ENCODE data around the gene IGDCC3. TPM values are rescaled to one million over a fixed set of nuclear protein-coding genes. Genes with fewer than 3 reads are reported as not detected.
A peak's percentile ranks its signal among the peaks of the same experiment; 100 is the strongest.

IGDCC3 gene
- total RNA-seq, 1 donor from 2014 or later = 342 TPM

GRCh38 chr15:65304381-65305149 is 73.2 kb downstream of the IGDCC3 start, which contains the start of gene RNU5B-1:
TSS of gene RNU5B-1 (plus strand) at chr15:65304677.
- peak within 1 kb of the TSS; percentile 98 for H3K27ac Mint-ChIP-seq (ENCODE audit: unreplicated experiment)
- TF ChIP-seq, protein P1, sequence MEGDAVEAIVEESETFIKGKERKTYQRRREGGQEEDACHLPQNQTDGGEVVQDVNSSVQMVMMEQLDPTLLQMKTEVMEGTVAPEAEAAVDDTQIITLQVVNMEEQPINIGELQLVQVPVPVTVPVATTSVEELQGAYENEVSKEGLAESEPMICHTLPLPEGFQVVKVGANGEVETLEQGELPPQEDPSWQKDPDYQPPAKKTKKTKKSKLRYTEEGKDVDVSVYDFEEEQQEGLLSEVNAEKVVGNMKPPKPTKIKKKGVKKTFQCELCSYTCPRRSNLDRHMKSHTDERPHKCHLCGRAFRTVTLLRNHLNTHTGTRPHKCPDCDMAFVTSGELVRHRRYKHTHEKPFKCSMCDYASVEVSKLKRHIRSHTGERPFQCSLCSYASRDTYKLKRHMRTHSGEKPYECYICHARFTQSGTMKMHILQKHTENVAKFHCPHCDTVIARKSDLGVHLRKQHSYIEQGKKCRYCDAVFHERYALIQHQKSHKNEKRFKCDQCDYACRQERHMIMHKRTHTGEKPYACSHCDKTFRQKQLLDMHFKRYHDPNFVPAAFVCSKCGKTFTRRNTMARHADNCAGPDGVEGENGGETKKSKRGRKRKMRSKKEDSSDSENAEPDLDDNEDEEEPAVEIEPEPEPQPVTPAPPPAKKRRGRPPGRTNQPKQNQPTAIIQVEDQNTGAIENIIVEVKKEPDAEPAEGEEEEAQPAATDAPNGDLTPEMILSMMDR (IDR thresholded peaks at IDR 0.05; ENCODE audit: partially characterized antibody, unreplicated experiment) = peak; percentile 81
- H3K4me1 Mint-ChIP-seq (ENCODE audit: low read depth, unreplicated experiment) = peaks cover 11% of the 10 kb centered on the region
- DNase-seq = peak; percentile 70
- peaks cover 7% of the 10 kb centered on the region for H3K36me3 Mint-ChIP-seq (ENCODE audit: unreplicated experiment)
- peak within 1 kb of the TSS; percentile 88 for H3K4me3 Mint-ChIP-seq (ENCODE audit: unreplicated experiment)
- peaks cover 19% of the 10 kb centered on the region for H3K9me3 Mint-ChIP-seq (ENCODE audit: unreplicated experiment)
- H3K27me3 Mint-ChIP-seq (ENCODE audit: unreplicated experiment) = peaks cover 7% of the 10 kb centered on the region

- TF ChIP-seq, protein P1 (IDR thresholded peaks at IDR 0.05; ENCODE audit: partially characterized antibody, unreplicated experiment) = no peak
- Mint-ChIP-seq H3K4me1 (ENCODE audit: low read depth, unreplicated experiment) (peaks cover 10% of the 10 kb centered on the region), H3K4me3 (ENCODE audit: unreplicated experiment) (peak overlapping the region; percentile 88), H3K27ac (ENCODE audit: unreplicated experiment) (peak overlapping the region; percentile 98), H3K36me3 (ENCODE audit: unreplicated experiment) (peaks cover 7% of the 10 kb centered on the region), H3K27me3 (ENCODE audit: unreplicated experiment) (peaks cover 7% of the 10 kb centered on the region), H3K9me3 (ENCODE audit: unreplicated experiment) (peaks cover 21% of the 10 kb centered on the region)
- no peak for DNase-seq
Observed at GRCh38 chr15:65303687-65304380, 74.0 kb downstream of the IGDCC3 start.

- Mint-ChIP-seq H3K4me3 (ENCODE audit: unreplicated experiment) (no peak overlapping the region), H3K27me3 (ENCODE audit: unreplicated experiment) (peaks cover 7% of the 10 kb centered on the region), H3K9me3 (ENCODE audit: unreplicated experiment) (peaks cover 21% of the 10 kb centered on the region), H3K36me3 (ENCODE audit: unreplicated experiment) (peaks cover 7% of the 10 kb centered on the region), H3K27ac (ENCODE audit: unreplicated experiment) (no peak overlapping the region), H3K4me1 (ENCODE audit: low read depth, unreplicated experiment) (peaks cover 11% of the 10 kb centered on the region)
- DNase-seq = no peak
- TF ChIP-seq, protein P1 (IDR thresholded peaks at IDR 0.05; ENCODE audit: partially characterized antibody, unreplicated experiment) = no peak
Observed at GRCh38 chr15:65302061-65302460, 75.7 kb downstream of the IGDCC3 start.

DNA sequence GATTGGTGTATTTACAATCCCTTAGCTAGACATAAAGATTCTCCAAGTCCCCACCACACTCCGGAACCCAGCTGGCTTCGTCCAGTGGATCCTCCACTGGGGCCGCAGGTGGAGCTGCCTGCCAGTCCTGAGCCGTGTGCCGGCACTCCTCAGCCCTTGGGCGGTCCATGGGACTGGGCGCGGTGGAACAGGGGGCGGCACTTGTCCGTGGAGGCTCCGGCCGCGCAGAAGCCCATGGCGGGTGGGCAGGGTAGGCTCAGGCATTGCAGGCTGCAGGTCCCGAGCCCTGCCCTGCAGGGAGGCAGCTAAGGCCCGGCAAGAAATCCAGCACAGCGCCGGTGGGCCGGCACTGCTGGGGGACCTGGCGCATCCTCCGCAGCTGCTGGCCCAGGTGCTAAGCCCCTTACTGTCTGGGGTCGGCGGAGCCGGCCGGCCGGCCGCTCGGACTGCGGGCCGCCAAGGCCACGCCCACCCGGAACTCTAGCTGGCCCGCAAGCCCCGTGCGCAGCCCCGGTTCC is 76.8 kb downstream of the IGDCC3 start:
- no peak overlapping the region for H3K4me3 Mint-ChIP-seq (ENCODE audit: unreplicated experiment)

More for the DNA sequence above, 76.8 kb downstream of the IGDCC3 start:
- H3K36me3 Mint-ChIP-seq (ENCODE audit: unreplicated experiment) = peaks cover 7% of the 10 kb centered on the region
- H3K27me3 Mint-ChIP-seq (ENCODE audit: unreplicated experiment) = peaks cover 7% of the 10 kb centered on the region
- H3K4me1 Mint-ChIP-seq (ENCODE audit: low read depth, unreplicated experiment) = peaks cover 8% of the 10 kb centered on the region
- no peak overlapping the region for H3K27ac Mint-ChIP-seq (ENCODE audit: unreplicated experiment)
- TF ChIP-seq, protein P1 (IDR thresholded peaks at IDR 0.05; ENCODE audit: partially characterized antibody, unreplicated experiment) = no peak
- H3K9me3 Mint-ChIP-seq (ENCODE audit: unreplicated experiment) = peaks cover 21% of the 10 kb centered on the region
- DNase-seq = peak; percentile 46

Data from glutamatergic neuron (in vitro differentiated cells).